ENCODE results near the gene VAV2. TPM values are rescaled to one million over a fixed set of nuclear protein-coding genes. Genes with fewer than 3 reads are reported as not detected.

Gene VAV2
- total and polyA plus RNA-seq, 9 of the 15 experiments (the other 6 are each of a cell fraction or from before 2014, with no cell fraction given) = 0.01 to 2.7 (median 1.0) TPM; not detected in 1

GRCh38 chr9:134039386-134040175 is 47.5 kb upstream of the VAV2 start (continued):
- TF ChIP-seq REST (IDR thresholded peaks at IDR 0.05; ENCODE audit: borderline replicate concordance) (no peak), REST (CRISPR knock-in tag; IDR thresholded peaks at IDR 0.05; ENCODE audit: low read depth) (no peak), PHF20 (IDR thresholded peaks at IDR 0.05; ENCODE audit: partially characterized antibody) (no peak), ZNF561 (CRISPR knock-in tag; conservative IDR thresholded peaks at IDR 0.05) (no peak)

Data from K562 (cell line).